Prostate gland (tissue), 2 donors: Measurements from ENCODE around the gene CLEC4M. TPM values are rescaled to one million over a fixed set of nuclear protein-coding genes. Genes with fewer than 3 reads are reported as not detected.

Experiments used
- DNase-seq: peaks from one replicate; pipeline ENCODE4 v3.0.0-alpha.2; 2019; ENCODE audit warnings: low spot score
- H3K27ac ChIP-seq, 2 donors: fragments of 200-600 bp; sonication (generic); 2 replicates each; pipeline ENCODE4 v1.5.1; 2017 to 2019
- H3K27me3 ChIP-seq: fragments of 200-600 bp; sonication (generic); replicated peaks from 2 replicates; pipeline ENCODE4 v1.5.1; 2019; ENCODE audit not compliant: insufficient read depth
- H3K36me3 ChIP-seq, 2 donors: fragments of 200-600 bp; sonication (generic); 1 replicate in 1 of 2; 2 replicates in 1 of 2; pipeline versions ENCODE4 v1.5.1 to v1.8.1; 2017 to 2019
- H3K4me1 ChIP-seq: fragments of 200-600 bp; sonication (generic); replicated peaks from 2 replicates; pipeline ENCODE4 v1.5.1; 2019
- H3K4me3 ChIP-seq, 2 donors: fragments of 200-600 bp; sonication (generic); 2 replicates each; pipeline ENCODE4 v1.5.1; 2017 to 2019
- H3K9me3 ChIP-seq: fragments of 200-600 bp; sonication (generic); 2 replicates; pipeline ENCODE4 v1.5.1; 2017
- CTCF ChIP-seq, 4 experiments: fragments of 200-600 bp in 2 of 4; fragments of 450-650 bp in 2 of 4; sonication (generic) in 2 of 4; IDR thresholded peaks; 1 replicate in 3 of 4; 2 replicates in 1 of 4; pipeline ENCODE4 v1.5.1; 2016 to 2019; ENCODE audit warnings: antibody characterized with exemption in 4 of 4, mild to moderate bottlenecking in 2 of 4, moderate library complexity in 2 of 4
- POLR2A ChIP-seq: fragments of 450-650 bp; IDR thresholded peaks from one replicate; pipeline ENCODE4 v1.6.1; 2016; ENCODE audit warnings: antibody characterized with exemption, mild to moderate bottlenecking
- POLR2AphosphoS5 ChIP-seq: sonication (generic); formaldehyde crosslinking; IDR thresholded peaks from one replicate; pipeline ENCODE4 v1.6.1; 2017; ENCODE audit warnings: antibody characterized with exemption
- WGBS: methylation state at CpG from one replicate; pipeline ENCODE4 v1.1.5; 2018; 5-methylcytosine and 5-hydroxymethylcytosine counted together
- intact Hi-C: fragments of 100-400 bp; cut with DNase I; formaldehyde crosslinking; loops from one replicate; pipeline ENCODE4 v1.14.2; 2022
- total RNA-seq, 2 donors: library from RNA; depleted of rRNA; stranded (reverse); fragments of >200 nt; gene quantifications; one replicate each; pipeline ENCODE4 v1.1.0, GENCODE V29; 2016

CLEC4M gene
- total RNA-seq, 2 donors from 2014 or later = 11.0 TPM; not detected in 1

- Histone ChIP-seq H3K27me3 (no peaks in the 10 kb centered on the region), H3K4me1 (no peaks in the 10 kb centered on the region), H3K4me3 (no peak overlapping the region), H3K36me3 (no peaks in the 10 kb centered on the region), H3K9me3 (no peaks in the 10 kb centered on the region), H3K27ac (no peak overlapping the region)
- intact Hi-C loops = no loop called here
- DNase-seq = no peak
- TF ChIP-seq POLR2AphosphoS5 (no peak), CTCF (IDR thresholded peaks at IDR 0.05) (no peak), POLR2A (no peak)
- WGBS = 55% methylated on average over 2 of the region's 2 CpGs
These were observed 23.8 kb upstream of the CLEC4M start for GRCh38 chr19:7739211-7739755.

GRCh38 chr19:7739801-7740681, 23.0 kb upstream of the CLEC4M start:
- Histone ChIP-seq H3K4me1 (no peaks in the 10 kb centered on the region), H3K27ac (no peak overlapping the region), H3K4me3 (no peak overlapping the region), H3K36me3 (no peaks in the 10 kb centered on the region), H3K27me3 (no peaks in the 10 kb centered on the region), H3K9me3 (no peaks in the 10 kb centered on the region)
- 60% methylated on average over 19 of the region's 19 CpGs for WGBS
- intact Hi-C loops = no loop called here
- TF ChIP-seq POLR2AphosphoS5 (no peak), CTCF (IDR thresholded peaks at IDR 0.05) (no peak), POLR2A (no peak)
- no peak for DNase-seq

- no peaks in the 10 kb centered on the region for H3K9me3 ChIP-seq
- no peaks in the 10 kb centered on the region for H3K4me1 ChIP-seq
- no peaks in the 10 kb centered on the region for H3K36me3 ChIP-seq
- H3K27ac ChIP-seq = no peak overlapping the region
- no peak overlapping the region for H3K4me3 ChIP-seq
- 80% methylated on average over 6 of the region's 6 CpGs for WGBS
- H3K27me3 ChIP-seq = no peaks in the 10 kb centered on the region
- no peak for TF ChIP-seq POLR2A
- TF ChIP-seq CTCF (IDR thresholded peaks at IDR 0.05) = no peak
- no peak for TF ChIP-seq POLR2AphosphoS5
- intact Hi-C loops = no loop called here
- DNase-seq = no peak
These were observed 22.4 kb upstream of the CLEC4M start for GRCh38 chr19:7740682-7741054.

- Histone ChIP-seq H3K27me3 (no peaks in the 10 kb centered on the region), H3K9me3 (no peaks in the 10 kb centered on the region), H3K4me3 (no peak overlapping the region), H3K36me3 (no peaks in the 10 kb centered on the region), H3K27ac (no peak overlapping the region), H3K4me1 (no peaks in the 10 kb centered on the region)
- WGBS = 88% methylated on average over 2 of the region's 2 CpGs
- intact Hi-C loops = no loop called here
- TF ChIP-seq POLR2A (no peak), CTCF (IDR thresholded peaks at IDR 0.05) (no peak), POLR2AphosphoS5 (no peak)
- no peak for DNase-seq
These were observed 20.5 kb upstream of the CLEC4M start for GRCh38 chr19:7742575-7742974.

GRCh38 chr19:7742991-7743390, 20.1 kb upstream of the CLEC4M start:
- no peak for TF ChIP-seq POLR2A
- TF ChIP-seq POLR2AphosphoS5 = no peak
- TF ChIP-seq CTCF (IDR thresholded peaks at IDR 0.05) = no peak
- H3K27ac ChIP-seq = no peak overlapping the region
- no peaks in the 10 kb centered on the region for H3K36me3 ChIP-seq
- no peaks in the 10 kb centered on the region for H3K4me1 ChIP-seq
- 77% methylated on average over 11 of the region's 11 CpGs for WGBS
- H3K9me3 ChIP-seq = no peaks in the 10 kb centered on the region
- intact Hi-C loops = no loop called here
- H3K27me3 ChIP-seq = no peaks in the 10 kb centered on the region
- DNase-seq = no peak
- H3K4me3 ChIP-seq = no peak overlapping the region
